ENCODE results near the gene GBP3. TPM values are rescaled to one million over a fixed set of nuclear protein-coding genes. Genes with fewer than 3 reads are reported as not detected.

GBP3 gene, protein sequence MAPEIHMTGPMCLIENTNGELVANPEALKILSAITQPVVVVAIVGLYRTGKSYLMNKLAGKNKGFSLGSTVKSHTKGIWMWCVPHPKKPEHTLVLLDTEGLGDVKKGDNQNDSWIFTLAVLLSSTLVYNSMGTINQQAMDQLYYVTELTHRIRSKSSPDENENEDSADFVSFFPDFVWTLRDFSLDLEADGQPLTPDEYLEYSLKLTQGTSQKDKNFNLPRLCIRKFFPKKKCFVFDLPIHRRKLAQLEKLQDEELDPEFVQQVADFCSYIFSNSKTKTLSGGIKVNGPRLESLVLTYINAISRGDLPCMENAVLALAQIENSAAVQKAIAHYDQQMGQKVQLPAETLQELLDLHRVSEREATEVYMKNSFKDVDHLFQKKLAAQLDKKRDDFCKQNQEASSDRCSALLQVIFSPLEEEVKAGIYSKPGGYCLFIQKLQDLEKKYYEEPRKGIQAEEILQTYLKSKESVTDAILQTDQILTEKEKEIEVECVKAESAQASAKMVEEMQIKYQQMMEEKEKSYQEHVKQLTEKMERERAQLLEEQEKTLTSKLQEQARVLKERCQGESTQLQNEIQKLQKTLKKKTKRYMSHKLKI
- total RNA-seq (2022) = 0.48 and 0.91 TPM in 2 replicates
- Bru-seq, nascent RNA = percentile 33 among the genes with signal in this experiment
- percentile 20 among the genes with signal in this experiment for BruChase-seq, experiment 1, labeled RNA remaining after a 2-hour chase
- BruChase-seq, experiment 2, labeled RNA remaining after a 6-hour chase = percentile 19 among the genes with signal in this experiment
- long read RNA-seq = 0 reads

GRCh38 chr1:89022167-89022959 is at the start of gene GBP3:
Gene GBP3, minus strand, starts transcription at chr1:89022866. Its CDS starts 2,145 bp downstream, at chr1:89020721.
- Mint-ChIP-seq H3K27ac (ENCODE audit: unreplicated experiment) (peak within 1 kb of the TSS; percentile 21), H3K4me3 (ENCODE audit: unreplicated experiment) (peak within 1 kb of the TSS; percentile 55), H3K4me1 (ENCODE audit: low read depth, unreplicated experiment) (peaks cover 21% of the 10 kb centered on the region), H3K27me3 (ENCODE audit: insufficient read depth, unreplicated experiment) (no peaks in the 10 kb centered on the region), H3K36me3 (ENCODE audit: insufficient read depth, unreplicated experiment) (no peaks in the 10 kb centered on the region), H3K9me3 (ENCODE audit: unreplicated experiment) (no peaks in the 10 kb centered on the region)
- ChIA-PET POLR2A (interaction anchor here (0.7 kb wide), 1 partner anchor 461 kb away, joined by 5 read pairs; no protein-coding TSS in a partner anchor), CTCF (no interaction called here)
- intact Hi-C loops (cut with micrococcal nuclease; ENCODE audit: unreplicated experiment) = loop anchor here (2.0 kb wide), 1 partner anchor 22 kb away; no protein-coding TSS in a partner anchor
- no peaks in the 10 kb centered on the region for H3K36me3 ChIP-seq (ENCODE audit: control insufficient read depth, insufficient read depth, low read length)
- DNase-seq = no peak
- BruUV-seq (replicated peaks) = no TSS peak
- H3K4me3 ChIP-seq (ENCODE audit: low read depth, low read length) = peak within 1 kb of the TSS; percentile 12; the same call in 1 of the 2 replicates
- peaks cover 12% of the 10 kb centered on the region; the same call in 1 of the 2 replicates for H3K4me1 ChIP-seq
- H3K27me3 ChIP-seq (replicated peaks; ENCODE audit: control insufficient read depth, insufficient read depth, low read length) = no peaks in the 10 kb centered on the region
- H3K9me3 ChIP-seq = no peaks in the 10 kb centered on the region
- TF ChIP-seq, protein P1, sequence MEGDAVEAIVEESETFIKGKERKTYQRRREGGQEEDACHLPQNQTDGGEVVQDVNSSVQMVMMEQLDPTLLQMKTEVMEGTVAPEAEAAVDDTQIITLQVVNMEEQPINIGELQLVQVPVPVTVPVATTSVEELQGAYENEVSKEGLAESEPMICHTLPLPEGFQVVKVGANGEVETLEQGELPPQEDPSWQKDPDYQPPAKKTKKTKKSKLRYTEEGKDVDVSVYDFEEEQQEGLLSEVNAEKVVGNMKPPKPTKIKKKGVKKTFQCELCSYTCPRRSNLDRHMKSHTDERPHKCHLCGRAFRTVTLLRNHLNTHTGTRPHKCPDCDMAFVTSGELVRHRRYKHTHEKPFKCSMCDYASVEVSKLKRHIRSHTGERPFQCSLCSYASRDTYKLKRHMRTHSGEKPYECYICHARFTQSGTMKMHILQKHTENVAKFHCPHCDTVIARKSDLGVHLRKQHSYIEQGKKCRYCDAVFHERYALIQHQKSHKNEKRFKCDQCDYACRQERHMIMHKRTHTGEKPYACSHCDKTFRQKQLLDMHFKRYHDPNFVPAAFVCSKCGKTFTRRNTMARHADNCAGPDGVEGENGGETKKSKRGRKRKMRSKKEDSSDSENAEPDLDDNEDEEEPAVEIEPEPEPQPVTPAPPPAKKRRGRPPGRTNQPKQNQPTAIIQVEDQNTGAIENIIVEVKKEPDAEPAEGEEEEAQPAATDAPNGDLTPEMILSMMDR (IDR thresholded peaks at IDR 0.05; ENCODE audit: insufficient read depth in 1 of 2, low read depth in 1 of 2, low read length in 1 of 2, severe bottlenecking in 1 of 2, unreplicated experiment in 1 of 2) = no peak

DNA sequence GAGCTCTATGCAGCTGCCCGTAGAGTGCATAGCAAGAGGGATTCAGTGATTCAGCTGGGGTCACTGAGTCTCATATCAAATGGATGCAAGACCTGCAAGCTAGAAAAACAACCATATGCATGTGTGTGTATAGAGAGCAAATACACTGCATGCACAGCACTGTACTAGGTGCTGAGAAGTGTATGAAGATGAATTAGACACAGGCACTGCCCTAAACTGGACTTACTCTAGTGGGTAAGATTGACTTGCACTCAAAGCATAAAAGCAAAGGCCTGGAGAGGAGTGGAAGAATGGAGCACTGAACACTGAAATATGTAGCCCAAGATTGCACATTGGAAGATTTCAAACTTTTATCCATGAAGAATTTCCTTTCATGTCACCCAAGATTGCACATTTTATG is 47.8 kb upstream of the GBP3 start:
- H3K36me3 Mint-ChIP-seq (ENCODE audit: insufficient read depth, unreplicated experiment) = no peaks in the 10 kb centered on the region
- POLR2A ChIA-PET = no interaction called here
- H3K4me1 Mint-ChIP-seq (ENCODE audit: low read depth, unreplicated experiment) = no peaks in the 10 kb centered on the region
- CTCF ChIA-PET = no interaction called here
- H3K9me3 Mint-ChIP-seq (ENCODE audit: unreplicated experiment) = peaks cover 10% of the 10 kb centered on the region
- no peak overlapping the region for H3K4me3 Mint-ChIP-seq (ENCODE audit: unreplicated experiment)
- TF ChIP-seq, protein P1 (IDR thresholded peaks at IDR 0.05; ENCODE audit: insufficient read depth in 1 of 2, low read depth in 1 of 2, low read length in 1 of 2, severe bottlenecking in 1 of 2, unreplicated experiment in 1 of 2) = no peak
- no TSS peak for BruUV-seq (replicated peaks)
- intact Hi-C loops (cut with micrococcal nuclease; ENCODE audit: unreplicated experiment) = loop anchor here (5.0 kb wide), 1 partner anchor 73 kb away; no protein-coding TSS in a partner anchor
- Histone ChIP-seq H3K27me3 (replicated peaks; ENCODE audit: control insufficient read depth, insufficient read depth, low read length) (no peaks in the 10 kb centered on the region), H3K9me3 (no peaks in the 10 kb centered on the region), H3K4me1 (no peaks in the 10 kb centered on the region), H3K4me3 (ENCODE audit: low read depth, low read length) (no peak overlapping the region), H3K36me3 (ENCODE audit: control insufficient read depth, insufficient read depth, low read length) (no peaks in the 10 kb centered on the region)
- no peak for DNase-seq
- no peaks in the 10 kb centered on the region for H3K27me3 Mint-ChIP-seq (ENCODE audit: insufficient read depth, unreplicated experiment)
- no peak overlapping the region for H3K27ac Mint-ChIP-seq (ENCODE audit: unreplicated experiment)

GRCh38 chr1:89069951-89070350 is 47.3 kb upstream of the GBP3 start:
- Mint-ChIP-seq H3K36me3 (ENCODE audit: insufficient read depth, unreplicated experiment) (no peaks in the 10 kb centered on the region), H3K4me1 (ENCODE audit: low read depth, unreplicated experiment) (no peaks in the 10 kb centered on the region), H3K27ac (ENCODE audit: unreplicated experiment) (no peak overlapping the region), H3K27me3 (ENCODE audit: insufficient read depth, unreplicated experiment) (no peaks in the 10 kb centered on the region), H3K4me3 (ENCODE audit: unreplicated experiment) (no peak overlapping the region), H3K9me3 (ENCODE audit: unreplicated experiment) (peaks cover 8% of the 10 kb centered on the region)
- intact Hi-C loops (cut with micrococcal nuclease; ENCODE audit: unreplicated experiment) = loop anchor here (5.0 kb wide), 1 partner anchor 73 kb away; no protein-coding TSS in a partner anchor
- no peak for DNase-seq
- H3K4me1 ChIP-seq = no peaks in the 10 kb centered on the region
- CTCF ChIA-PET = no interaction called here
- H3K36me3 ChIP-seq (ENCODE audit: control insufficient read depth, insufficient read depth, low read length) = no peaks in the 10 kb centered on the region
- POLR2A ChIA-PET = no interaction called here
- no peak overlapping the region for H3K4me3 ChIP-seq (ENCODE audit: low read depth, low read length)
- no peaks in the 10 kb centered on the region for H3K27me3 ChIP-seq (replicated peaks; ENCODE audit: control insufficient read depth, insufficient read depth, low read length)
- TF ChIP-seq, protein P1 (IDR thresholded peaks at IDR 0.05; ENCODE audit: insufficient read depth in 1 of 2, low read depth in 1 of 2, low read length in 1 of 2, severe bottlenecking in 1 of 2, unreplicated experiment in 1 of 2) = no peak
- no TSS peak for BruUV-seq (replicated peaks)
- H3K9me3 ChIP-seq = no peaks in the 10 kb centered on the region
